ENCODE measurements around the gene OXER1. TPM values are rescaled to one million over a fixed set of nuclear protein-coding genes. Genes with fewer than 3 reads are reported as not detected.

OXER1 gene
- total and polyA plus RNA-seq, 2 of the 13 experiments (the other 11 are each of a cell fraction or from before 2014, with no cell fraction given) = 8.0 to 9.0 TPM

GRCh38 chr2:42794271-42795046 lies 30.5 kb upstream of the OXER1 start (continued):
- no peak; the same call in 1 of the 2 replicates for TF ChIP-seq ZNF414 (CRISPR knock-in tag; IDR thresholded peaks at IDR 0.05)
- TF ChIP-seq YEATS4 (CRISPR knock-in tag; IDR thresholded peaks at IDR 0.05; ENCODE audit: borderline replicate concordance) = no peak
- TF ChIP-seq BRCA1 (CRISPR knock-in tag; IDR thresholded peaks at IDR 0.05) = no peak
- TF ChIP-seq TRIM24 (CRISPR knock-in tag; IDR thresholded peaks at IDR 0.05) = no peak
- no peak for TF ChIP-seq THAP11 (CRISPR knock-in tag; IDR thresholded peaks at IDR 0.05)
- TF ChIP-seq FOXK2 (IDR thresholded peaks at IDR 0.05) = no peak
- peak; percentile 72 for TF ChIP-seq ZNF12 (CRISPR knock-in tag; IDR thresholded peaks at IDR 0.05)
- no peak for TF ChIP-seq MAF1 (CRISPR knock-in tag; IDR thresholded peaks at IDR 0.05; ENCODE audit: borderline replicate concordance)
- TF ChIP-seq SOX13 (IDR thresholded peaks at IDR 0.05) = no peak
- no peak; a peak in 1 of 4 replicates for TF ChIP-seq SOX13 (CRISPR knock-in tag; conservative IDR thresholded peaks at IDR 0.05 in 1 of 2, IDR thresholded peaks at IDR 0.05 in 1 of 2)
- 0 out of 2 replicates have a peak, but pooled peaks have one; percentile 25 for TF ChIP-seq ZNF280D (CRISPR knock-in tag; IDR thresholded peaks at IDR 0.05)
- TF ChIP-seq KDM4B (CRISPR knock-in tag; IDR thresholded peaks at IDR 0.05) = no peak
- no peak for TF ChIP-seq ZBTB10 (CRISPR knock-in tag; IDR thresholded peaks at IDR 0.05; ENCODE audit: borderline replicate concordance)
- no peak for TF ChIP-seq ZNF101 (CRISPR knock-in tag; IDR thresholded peaks at IDR 0.05; ENCODE audit: borderline replicate concordance, low read depth)
- TF ChIP-seq IKZF1 (IDR thresholded peaks at IDR 0.05) = no peak
- TF ChIP-seq ZNF687 (CRISPR knock-in tag; IDR thresholded peaks at IDR 0.05) = peak; percentile 56; the same call in 1 of the 2 replicates
- no peak for TF ChIP-seq SIN3B (IDR thresholded peaks at IDR 0.05; ENCODE audit: low read length)
- TF ChIP-seq ATF5 (CRISPR knock-in tag; IDR thresholded peaks at IDR 0.05; ENCODE audit: low read depth) = no peak
